GM19455 (cell line): ENCODE data around the gene WRNIP1.

Source experiments
- ATAC-seq: cut with Tn5 transposase; IDR thresholded peaks from one replicate; pipeline ENCODE4 v1.9.1; 2021; ENCODE audit not compliant: unreplicated experiment

The WRNIP1 gene

DNA sequence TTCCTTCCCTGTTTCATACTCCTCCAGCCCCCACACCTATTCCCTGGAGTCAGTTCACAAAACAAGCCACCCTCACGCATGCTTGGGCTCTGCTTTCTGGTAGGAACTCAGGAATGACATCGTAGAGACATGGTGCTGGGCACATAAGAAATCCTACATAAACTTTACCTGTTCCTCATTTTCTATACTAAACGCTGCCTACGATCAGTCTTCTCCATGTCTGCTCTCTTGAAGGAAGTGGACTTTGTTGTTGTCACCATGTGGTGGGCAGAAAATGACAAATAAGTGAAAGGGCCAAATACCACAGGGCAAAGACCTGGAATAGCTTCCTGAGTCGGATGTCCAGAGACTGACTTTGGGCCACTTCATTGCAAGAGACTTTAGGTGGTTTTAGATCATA, 24.6 kb upstream of the WRNIP1 start:
- no peak for ATAC-seq

GRCh38 chr6:2741756-2742155, 23.4 kb upstream of the WRNIP1 start:
- no peak for ATAC-seq

DNA sequence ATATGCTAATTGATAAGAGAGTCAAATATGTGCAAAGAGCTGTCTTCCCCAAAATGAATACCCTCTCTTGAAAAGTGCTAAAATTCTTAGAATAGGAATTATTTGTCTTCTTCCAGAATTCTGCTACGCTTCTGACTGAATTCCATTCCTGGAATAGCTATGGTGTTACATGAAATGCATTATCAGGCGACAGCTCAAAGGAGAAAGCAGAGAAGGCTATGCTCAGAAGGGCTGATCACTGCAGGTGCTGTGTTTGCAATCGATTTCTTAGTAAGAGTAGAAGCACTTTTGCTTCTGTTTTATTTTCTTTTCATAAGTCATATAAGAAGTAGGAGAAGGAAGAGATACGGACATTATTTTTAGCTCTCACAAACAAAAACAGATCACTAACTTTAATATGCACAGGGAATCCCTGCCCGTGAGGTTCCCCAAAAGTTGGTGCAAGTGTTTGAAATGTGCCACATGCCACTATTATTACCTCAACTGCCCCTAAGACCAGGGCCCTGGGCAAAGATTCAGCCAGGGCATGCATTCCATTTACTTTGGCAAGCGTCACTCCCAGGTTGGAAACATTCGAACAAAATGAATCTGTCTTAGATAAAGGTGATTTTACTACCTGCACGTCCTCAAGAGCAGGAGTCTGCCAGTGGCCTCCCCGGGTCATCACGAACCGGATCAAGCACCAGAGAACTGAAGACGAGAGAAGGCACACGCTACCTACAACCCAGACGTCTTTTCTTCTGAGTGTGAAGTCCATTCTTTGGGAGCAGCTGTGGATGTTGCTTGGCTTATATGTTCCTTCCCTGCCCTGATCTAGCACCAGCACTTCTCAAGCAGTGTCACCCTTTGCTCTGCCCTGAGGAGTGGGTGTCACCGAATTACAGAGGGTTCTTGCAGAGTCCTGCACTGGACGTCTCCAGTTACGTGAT, 21.6 kb upstream of the WRNIP1 start:
- no peak for ATAC-seq

- ATAC-seq: no peak
These were observed 20.9 kb upstream of the WRNIP1 start for GRCh38 chr6:2744209-2744771.

GRCh38 chr6:2744778-2745177, 20.4 kb upstream of the WRNIP1 start:
- no peak for ATAC-seq

- no peak for ATAC-seq
These were observed 19.9 kb upstream of the WRNIP1 start for GRCh38 chr6:2745246-2745645.

- no peak for ATAC-seq
These were observed 18.6 kb upstream of the WRNIP1 start for GRCh38 chr6:2746557-2747061.

GRCh38 chr6:2748183-2748582, 17.0 kb upstream of the WRNIP1 start:
- no peak for ATAC-seq

DNA sequence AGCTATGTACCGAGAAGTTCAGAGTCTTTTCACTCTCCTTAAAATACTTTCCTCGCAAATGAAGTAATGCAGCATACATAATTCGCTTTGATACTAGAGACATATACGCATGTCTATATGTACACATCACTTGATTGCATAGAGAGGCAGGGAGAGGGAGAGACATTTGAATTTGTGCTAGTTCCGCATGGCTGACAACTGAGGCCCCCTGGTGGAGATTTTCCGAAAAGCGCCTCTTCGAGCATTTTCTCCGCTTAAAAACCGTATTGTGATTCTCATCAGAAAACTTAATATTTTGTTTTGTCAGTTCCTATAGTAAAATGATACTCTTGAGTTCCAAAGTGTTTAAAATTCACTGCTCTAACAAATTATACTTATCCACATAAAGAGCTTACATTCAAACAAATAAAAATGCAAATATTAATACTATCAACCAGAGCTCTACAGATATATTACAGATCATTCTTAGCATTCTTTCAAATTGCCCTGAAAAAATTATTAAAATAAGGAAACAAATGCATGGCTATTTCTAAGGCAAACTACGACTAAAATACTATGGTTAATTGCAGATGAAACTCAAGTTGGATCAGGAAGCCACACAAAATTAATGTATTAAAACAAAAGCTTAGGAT, 15.1 kb upstream of the WRNIP1 start:
- no peak for ATAC-seq

DNA sequence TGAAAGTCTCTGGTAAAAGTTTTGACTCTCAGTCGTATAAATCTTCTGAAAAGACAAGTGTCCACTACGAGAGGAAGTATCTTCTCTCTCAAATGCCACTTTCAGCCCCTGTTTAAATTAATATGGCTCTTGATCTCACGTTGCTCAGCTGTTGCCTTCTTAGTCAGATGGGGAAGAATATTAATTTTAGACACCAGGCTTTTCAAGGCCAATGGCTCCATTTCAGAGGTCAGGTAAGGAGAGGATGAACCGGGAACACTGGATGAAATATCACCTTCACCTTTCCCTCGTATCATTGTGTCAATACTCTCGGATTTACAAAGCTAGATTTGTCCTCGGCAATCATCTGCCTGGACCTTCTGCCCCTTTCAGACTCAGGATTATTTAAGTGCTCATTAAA, 14.4 kb upstream of the WRNIP1 start, which contains the start of gene MYLK4:
Gene MYLK4 (minus strand): TSS at position 91 of the 400 bp plus-strand sequence. CDS start 1,628 bp downstream, outside the sequence.
- ATAC-seq: no peak

GRCh38 chr6:2751871-2752270, 13.3 kb upstream of the WRNIP1 start:
- ATAC-seq: no peak

GRCh38 chr6:2752477-2753109, 12.6 kb upstream of the WRNIP1 start:
- no peak for ATAC-seq

- ATAC-seq: no peak
These were observed 12.1 kb upstream of the WRNIP1 start for GRCh38 chr6:2753110-2753489.

GRCh38 chr6:2753743-2754142, 11.4 kb upstream of the WRNIP1 start:
- ATAC-seq: no peak

GRCh38 chr6:2754393-2754792, 10.8 kb upstream of the WRNIP1 start:
- ATAC-seq: no peak

DNA sequence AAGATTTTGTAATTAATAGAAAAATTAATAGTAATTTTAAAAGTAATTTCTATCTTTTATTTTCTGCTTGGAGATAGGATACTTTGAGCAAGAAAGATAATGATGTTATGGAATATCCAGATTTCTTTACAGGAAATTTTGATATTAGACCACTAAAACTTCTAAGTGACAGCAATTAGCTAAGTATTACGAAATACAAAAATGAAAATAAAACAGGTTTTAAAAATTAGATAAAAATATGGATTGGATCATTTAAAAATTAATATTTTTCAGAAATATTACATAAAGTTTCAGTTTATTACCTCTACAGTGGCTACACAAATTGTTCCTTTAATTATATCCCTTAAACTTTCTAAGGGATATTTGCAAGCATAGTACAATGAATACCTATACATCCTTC, 10.3 kb upstream of the WRNIP1 start:
- no peak for ATAC-seq

GRCh38 chr6:2755456-2755855, 9.7 kb upstream of the WRNIP1 start:
- ATAC-seq: no peak

DNA sequence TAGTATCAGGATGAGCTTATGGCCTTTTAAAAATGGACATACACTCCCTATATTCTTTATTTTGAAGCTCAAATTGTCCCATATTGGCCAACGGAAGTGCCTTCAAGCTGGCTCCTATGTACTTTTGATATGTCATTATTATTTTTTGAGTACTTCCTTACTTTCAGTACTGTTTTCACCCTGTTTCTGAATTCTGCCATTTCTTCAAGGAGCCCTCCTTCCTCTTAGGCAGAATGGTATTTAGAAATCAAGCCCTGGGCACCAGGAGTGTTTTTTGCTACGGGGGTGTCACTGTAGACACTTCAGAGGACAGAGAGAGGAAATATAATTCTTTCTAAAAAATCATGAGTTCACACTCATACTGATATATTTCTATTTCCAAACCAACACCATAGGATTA, 9.0 kb upstream of the WRNIP1 start:
- no peak for ATAC-seq

- no peak for ATAC-seq
These were observed 8.4 kb upstream of the WRNIP1 start for GRCh38 chr6:2756687-2757224.

DNA sequence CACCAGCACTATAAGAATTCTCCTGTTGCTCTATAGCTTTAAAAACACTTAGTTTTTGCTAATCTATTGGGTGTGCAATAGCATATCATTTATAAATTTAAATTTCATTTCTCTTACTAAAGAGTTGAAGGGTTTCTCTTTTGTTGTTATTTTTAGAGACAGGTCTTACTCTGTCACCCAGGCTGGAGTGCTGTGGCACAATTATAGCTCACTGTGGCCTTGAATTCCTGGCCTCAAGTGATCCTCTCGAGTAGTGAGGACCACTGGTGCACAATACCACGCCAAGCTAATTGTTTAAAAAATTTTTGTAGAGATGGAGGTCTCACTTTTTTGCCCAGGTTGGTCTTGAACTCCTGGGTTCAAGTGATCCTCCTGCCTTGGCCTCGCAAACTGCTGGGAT, 6.2 kb upstream of the WRNIP1 start:
- ATAC-seq: no peak
